LNCaP clone FGC (cell line): ENCODE data around the gene TESMIN.

Experiments
- DNase-seq: peaks from one replicate; pipeline ENCODE4 v3.0.0-alpha.2; 2011; ENCODE audit warnings: low read depth
- H3K4me3 ChIP-seq: 2 replicates; pipeline ENCODE4 v1.5.1; 2011; ENCODE audit warnings: mild to moderate bottlenecking, low read depth, low read length, control low read depth
- TF ChIP-seq, protein P1 (sequence below): IDR thresholded peaks from 2 replicates; pipeline ENCODE4 v1.5.1; 2012; ENCODE audit warnings: mild to moderate bottlenecking; ENCODE audit not compliant: control insufficient read depth, insufficient read depth; ENCODE audit errors: extremely low read depth

TESMIN gene

DNA sequence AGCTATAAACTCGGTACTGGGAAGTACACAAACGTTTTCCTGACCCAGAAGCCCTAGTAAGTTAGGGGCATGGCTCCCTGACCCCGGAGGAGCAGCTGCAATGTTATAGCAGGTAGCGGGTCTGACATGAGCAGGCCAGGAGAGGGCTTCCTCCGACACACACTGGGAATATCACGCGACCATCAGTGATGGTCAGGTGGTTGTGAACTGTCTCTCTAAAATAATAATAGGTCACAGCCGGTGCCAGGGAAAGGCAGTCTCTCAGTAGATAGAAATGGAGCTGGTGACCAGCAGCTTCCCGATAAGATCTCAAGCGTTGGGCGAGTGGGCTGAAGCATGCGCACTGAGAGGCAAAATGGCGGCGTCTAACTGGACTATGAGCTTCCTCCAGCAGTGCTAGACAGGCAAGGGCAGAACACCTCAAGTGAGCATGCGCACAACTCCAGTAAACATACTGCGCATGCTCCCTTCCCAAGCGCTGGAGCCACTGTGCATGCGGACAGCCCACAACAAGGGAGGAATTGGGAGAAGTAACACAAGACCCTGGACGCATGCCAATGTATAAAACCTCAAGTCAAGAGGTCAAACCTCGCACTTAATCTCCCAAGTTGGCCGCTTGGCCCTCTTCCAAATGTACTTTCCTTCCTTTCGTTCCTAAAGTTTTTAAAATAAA lies 22.3 kb upstream of the TESMIN start:
- DNase-seq = no peak
- TF ChIP-seq, protein P1, sequence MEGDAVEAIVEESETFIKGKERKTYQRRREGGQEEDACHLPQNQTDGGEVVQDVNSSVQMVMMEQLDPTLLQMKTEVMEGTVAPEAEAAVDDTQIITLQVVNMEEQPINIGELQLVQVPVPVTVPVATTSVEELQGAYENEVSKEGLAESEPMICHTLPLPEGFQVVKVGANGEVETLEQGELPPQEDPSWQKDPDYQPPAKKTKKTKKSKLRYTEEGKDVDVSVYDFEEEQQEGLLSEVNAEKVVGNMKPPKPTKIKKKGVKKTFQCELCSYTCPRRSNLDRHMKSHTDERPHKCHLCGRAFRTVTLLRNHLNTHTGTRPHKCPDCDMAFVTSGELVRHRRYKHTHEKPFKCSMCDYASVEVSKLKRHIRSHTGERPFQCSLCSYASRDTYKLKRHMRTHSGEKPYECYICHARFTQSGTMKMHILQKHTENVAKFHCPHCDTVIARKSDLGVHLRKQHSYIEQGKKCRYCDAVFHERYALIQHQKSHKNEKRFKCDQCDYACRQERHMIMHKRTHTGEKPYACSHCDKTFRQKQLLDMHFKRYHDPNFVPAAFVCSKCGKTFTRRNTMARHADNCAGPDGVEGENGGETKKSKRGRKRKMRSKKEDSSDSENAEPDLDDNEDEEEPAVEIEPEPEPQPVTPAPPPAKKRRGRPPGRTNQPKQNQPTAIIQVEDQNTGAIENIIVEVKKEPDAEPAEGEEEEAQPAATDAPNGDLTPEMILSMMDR = no peak
- H3K4me3 ChIP-seq = no peak overlapping the region

- DNase-seq = no peak
- TF ChIP-seq, protein P1 = no peak
- no peak overlapping the region for H3K4me3 ChIP-seq
Measured at GRCh38 chr11:68772936-68773335, 21.6 kb upstream of the TESMIN start.

DNA sequence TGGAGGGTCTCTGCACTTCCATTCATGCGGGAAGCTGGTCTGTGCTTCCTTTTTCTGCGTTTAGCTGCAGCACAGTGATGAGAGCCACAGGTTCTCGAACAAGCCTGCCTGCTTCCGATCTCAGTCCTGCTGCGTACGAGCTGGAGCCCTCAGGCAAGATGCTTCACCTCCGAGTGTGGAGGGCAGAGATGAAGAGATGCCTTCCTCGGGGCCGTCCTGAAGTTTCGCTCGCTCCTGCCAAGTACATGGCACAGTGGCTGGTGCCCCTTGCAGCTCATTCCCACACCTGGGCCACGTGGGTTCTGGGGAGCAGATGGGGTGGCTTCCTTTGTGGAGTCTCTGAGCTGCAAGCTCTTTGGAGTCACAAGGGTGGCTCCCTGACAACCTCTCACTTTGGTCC lies 19.5 kb upstream of the TESMIN start:
- TF ChIP-seq, protein P1 = no peak
- no peak for DNase-seq

GRCh38 chr11:68767672-68768071 lies 16.4 kb upstream of the TESMIN start:
- no peak for DNase-seq
- TF ChIP-seq, protein P1 = no peak
- H3K4me3 ChIP-seq = no peak overlapping the region

More for the DNA sequence above, 19.5 kb upstream of the TESMIN start:
- H3K4me3 ChIP-seq = no peak overlapping the region

GRCh38 chr11:68766786-68767185 lies 15.5 kb upstream of the TESMIN start:
- TF ChIP-seq, protein P1 = no peak
- DNase-seq = no peak

GRCh38 chr11:68764746-68765145 lies 13.4 kb upstream of the TESMIN start:
- TF ChIP-seq, protein P1 = no peak
- DNase-seq = no peak
- no peak overlapping the region for H3K4me3 ChIP-seq

More at GRCh38 chr11:68766786-68767185, 15.5 kb upstream of the TESMIN start:
- no peak overlapping the region for H3K4me3 ChIP-seq
